ENCODE measurements around the gene EXOC5.

The EXOC5 gene, protein sequence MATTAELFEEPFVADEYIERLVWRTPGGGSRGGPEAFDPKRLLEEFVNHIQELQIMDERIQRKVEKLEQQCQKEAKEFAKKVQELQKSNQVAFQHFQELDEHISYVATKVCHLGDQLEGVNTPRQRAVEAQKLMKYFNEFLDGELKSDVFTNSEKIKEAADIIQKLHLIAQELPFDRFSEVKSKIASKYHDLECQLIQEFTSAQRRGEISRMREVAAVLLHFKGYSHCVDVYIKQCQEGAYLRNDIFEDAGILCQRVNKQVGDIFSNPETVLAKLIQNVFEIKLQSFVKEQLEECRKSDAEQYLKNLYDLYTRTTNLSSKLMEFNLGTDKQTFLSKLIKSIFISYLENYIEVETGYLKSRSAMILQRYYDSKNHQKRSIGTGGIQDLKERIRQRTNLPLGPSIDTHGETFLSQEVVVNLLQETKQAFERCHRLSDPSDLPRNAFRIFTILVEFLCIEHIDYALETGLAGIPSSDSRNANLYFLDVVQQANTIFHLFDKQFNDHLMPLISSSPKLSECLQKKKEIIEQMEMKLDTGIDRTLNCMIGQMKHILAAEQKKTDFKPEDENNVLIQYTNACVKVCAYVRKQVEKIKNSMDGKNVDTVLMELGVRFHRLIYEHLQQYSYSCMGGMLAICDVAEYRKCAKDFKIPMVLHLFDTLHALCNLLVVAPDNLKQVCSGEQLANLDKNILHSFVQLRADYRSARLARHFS

DNA sequence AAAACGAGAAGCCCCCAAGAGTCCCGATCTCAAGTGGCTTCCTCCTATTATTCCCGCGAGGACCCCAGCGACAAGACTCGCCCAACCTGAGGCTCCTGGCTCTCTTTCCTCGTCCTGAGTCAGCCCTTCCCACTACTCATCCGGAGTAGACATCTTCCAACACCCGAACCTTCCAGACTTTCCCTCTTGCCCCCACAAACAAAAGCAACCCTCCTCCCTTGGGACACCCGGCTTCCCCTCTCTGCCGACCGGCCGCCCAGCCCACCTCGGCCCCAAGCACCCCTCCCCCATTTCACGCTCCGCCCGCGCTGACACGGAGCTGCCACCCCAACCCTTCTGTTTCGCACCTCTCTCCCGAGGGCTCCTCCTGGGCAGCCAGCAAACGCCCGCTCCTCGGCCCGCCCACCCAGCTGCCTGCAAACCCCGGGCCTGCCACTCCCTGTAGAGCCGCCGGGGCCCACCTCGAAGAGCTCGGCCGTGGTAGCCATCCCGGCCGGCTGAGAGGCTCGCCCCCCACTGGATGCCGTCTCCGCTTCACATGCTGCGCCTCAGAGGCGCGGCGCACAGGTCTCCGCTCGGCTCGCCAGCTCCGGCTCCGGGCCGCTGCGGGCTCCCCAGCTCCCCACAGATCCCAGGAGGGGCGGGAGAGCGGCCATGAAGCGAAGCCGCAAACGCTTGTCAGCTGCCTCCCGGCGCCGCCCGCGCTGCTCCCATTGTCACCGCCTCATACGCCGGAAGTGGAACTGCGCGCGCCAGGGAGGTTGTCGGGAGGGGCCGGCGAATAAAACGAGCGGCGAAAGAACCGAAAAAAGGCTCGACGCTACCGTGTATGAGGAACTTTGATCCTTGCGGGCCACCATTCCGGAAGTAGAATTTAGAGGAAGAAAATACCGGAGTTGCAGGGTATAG is at the start of gene EXOC5, which contains the start of gene AP5M1:
Gene EXOC5, minus strand, starts transcription at position 745 of the 909 bp plus-strand sequence. Its CDS starts 257 bp downstream, at position 488.
Gene AP5M1, plus strand, starts transcription at position 811 of the 909 bp plus-strand sequence. CDS start 344 bp downstream, outside the sequence.
- DNase-seq (ENCODE audit: low read depth): peak; percentile 75

- DNase-seq (ENCODE audit: low read depth): peak; percentile 54
Observed at GRCh38 chr14:57317248-57317833, 48.6 kb upstream of the EXOC5 start.

DNA sequence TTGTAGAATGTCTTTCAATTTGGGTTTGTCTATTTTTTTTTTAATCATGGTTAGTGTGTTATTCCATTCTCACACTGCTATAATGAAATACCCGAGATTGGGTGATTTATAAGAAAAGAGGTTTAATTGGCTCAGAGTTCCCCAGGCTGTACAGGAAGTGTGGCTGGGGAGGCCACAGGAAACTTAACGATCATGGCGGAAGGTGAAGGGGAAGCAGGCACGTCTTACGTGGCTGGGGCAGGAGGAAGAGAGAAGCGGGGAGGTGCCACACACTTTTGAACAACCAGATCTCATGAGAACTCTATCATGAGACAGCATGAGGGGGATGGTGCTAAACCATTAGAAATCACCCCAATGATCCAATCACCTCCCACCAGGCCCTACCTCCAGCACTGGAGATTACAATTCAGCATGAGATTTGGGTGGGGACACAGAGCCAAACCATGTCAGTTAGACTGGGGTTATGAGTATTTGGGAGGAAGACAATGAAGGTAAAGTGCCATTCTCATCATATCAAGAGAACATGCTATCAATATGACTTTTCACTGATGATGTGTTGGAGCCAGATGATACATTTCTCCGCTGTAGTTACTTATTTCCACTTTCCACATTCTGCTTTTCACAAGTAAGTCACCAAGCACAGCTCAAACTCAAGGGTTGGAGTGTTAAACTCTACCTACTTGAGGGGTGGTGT is 45.8 kb upstream of the EXOC5 start:
- no peak for DNase-seq (ENCODE audit: low read depth)

- no peak for DNase-seq (ENCODE audit: low read depth)
Observed at GRCh38 chr14:57302883-57303282, 34.2 kb upstream of the EXOC5 start.

DNA sequence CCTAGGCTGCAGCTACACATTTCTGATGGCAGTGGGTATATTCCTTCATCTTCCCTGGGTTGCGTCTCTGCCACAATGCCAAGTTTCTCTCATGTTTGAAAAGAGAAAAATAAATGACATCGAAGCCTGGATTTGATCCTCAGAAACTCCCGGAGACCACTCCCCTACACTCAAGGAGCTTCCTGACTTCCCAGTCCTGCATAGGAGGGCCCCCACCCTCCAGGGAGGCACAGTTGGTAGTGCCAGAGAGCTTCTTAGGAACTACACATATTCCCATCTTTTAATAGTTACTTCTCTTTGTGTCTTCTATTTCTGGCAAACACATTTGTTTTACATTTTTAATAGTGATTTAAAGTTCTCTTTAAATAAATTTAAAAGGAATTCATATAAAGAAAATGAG is 30.8 kb upstream of the EXOC5 start:
- DNase-seq (ENCODE audit: low read depth): no peak

- DNase-seq (ENCODE audit: low read depth): no peak
Observed at GRCh38 chr14:57297852-57298251, 29.1 kb upstream of the EXOC5 start.

- DNase-seq (ENCODE audit: low read depth): no peak
Observed at GRCh38 chr14:57295239-57295638, 26.5 kb upstream of the EXOC5 start.

GRCh38 chr14:57293866-57294837 is 25.4 kb upstream of the EXOC5 start:
- no peak for DNase-seq (ENCODE audit: low read depth)

GRCh38 chr14:57291692-57292647 is 23.3 kb upstream of the EXOC5 start:
- DNase-seq (ENCODE audit: low read depth): no peak

GRCh38 chr14:57290751-57291150 is 22.0 kb upstream of the EXOC5 start:
- no peak for DNase-seq (ENCODE audit: low read depth)

DNA sequence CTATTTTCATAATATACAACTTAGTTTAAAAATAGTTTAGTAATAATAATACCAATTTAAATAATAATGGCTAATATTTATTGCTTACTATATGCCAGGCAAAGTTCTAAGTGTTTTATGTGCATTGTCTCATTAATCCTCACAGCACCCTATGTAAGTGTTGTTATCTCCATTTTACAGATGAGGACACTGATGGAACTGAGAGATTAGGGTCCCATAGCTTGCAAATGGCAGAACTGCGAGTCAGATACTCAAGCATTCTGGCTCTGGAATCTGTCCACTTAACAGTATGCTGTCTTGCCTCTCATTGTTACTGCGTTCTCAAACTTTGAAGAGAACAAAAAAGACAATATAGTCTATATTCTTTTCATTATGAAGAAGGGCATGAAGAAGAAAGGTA is 19.0 kb upstream of the EXOC5 start:
- no peak for DNase-seq (ENCODE audit: low read depth)

GRCh38 chr14:57277062-57277461 is 8.4 kb upstream of the EXOC5 start:
- DNase-seq (ENCODE audit: low read depth): no peak

GRCh38 chr14:57275023-57275664 is 6.4 kb upstream of the EXOC5 start:
- DNase-seq (ENCODE audit: low read depth): no peak

DNA sequence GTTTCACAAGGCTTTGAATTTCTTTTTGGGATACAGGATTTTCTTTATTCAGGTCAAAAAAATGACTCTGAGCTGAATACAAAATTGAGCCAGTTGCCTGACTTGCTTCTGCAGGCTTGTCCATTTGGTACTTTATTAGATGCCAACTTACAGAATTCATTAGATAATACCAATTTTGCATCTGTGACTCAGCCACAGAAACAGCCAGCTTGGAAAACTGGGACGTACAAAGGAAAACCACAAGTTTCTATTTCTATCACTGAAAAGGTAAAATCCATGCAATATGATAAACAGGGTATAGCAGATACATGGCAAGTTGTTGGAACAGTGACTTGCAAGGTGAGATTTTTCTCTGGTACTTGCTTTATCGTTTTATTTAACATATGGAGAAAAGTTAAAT is 5.8 kb upstream of the EXOC5 start:
- DNase-seq (ENCODE audit: low read depth): no peak

DNA sequence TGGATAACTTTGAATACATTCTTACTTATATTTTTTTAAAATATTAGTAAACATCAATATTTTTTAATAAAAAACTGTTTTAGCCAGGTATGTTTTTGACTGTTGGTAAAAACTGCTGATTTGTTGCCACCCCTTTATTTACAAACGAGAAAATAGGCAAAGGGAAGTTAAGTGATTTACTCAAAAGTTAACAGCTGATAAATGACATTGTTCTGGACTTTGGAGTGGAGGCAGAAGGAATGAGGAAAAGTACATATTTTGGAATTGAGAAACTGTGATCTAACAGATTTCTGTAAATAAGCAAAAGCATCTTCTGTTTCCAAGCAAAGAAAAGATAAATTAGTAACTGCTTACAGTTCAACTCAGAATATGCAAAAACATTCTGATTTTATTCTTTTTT is 4.5 kb upstream of the EXOC5 start:
- no peak for DNase-seq (ENCODE audit: low read depth)

GRCh38 chr14:57266065-57266464 is 2.6 kb downstream of the EXOC5 start:
- DNase-seq (ENCODE audit: low read depth): no peak

GRCh38 chr14:57262117-57262516 is 6.6 kb downstream of the EXOC5 start:
- DNase-seq (ENCODE audit: low read depth): no peak

GRCh38 chr14:57261604-57262003 is 7.1 kb downstream of the EXOC5 start:
- no peak for DNase-seq (ENCODE audit: low read depth)
